Hindlimb muscle (tissue), 1 donor: ENCODE results near the gene KIAA1191. TPM values are rescaled to one million over a fixed set of nuclear protein-coding genes. Genes with fewer than 3 reads are reported as not detected.

Experiments
- DNase-seq: peaks from one replicate; pipeline ENCODE4 v3.0.0-alpha.2; 2013
- polyA plus RNA-seq: library from polyadenylated mRNA; unstranded; fragments of 120-200 nt; gene quantifications from one replicate; pipeline ENCODE4 v1.2.1, GENCODE V29; 2013; ENCODE audit not compliant: insufficient read length

KIAA1191 gene
- polyA plus RNA-seq, 1 donor: 60.5 TPM

GRCh38 chr5:176389135-176390123, 27.9 kb upstream of the KIAA1191 start:
- DNase-seq: no peak

DNA sequence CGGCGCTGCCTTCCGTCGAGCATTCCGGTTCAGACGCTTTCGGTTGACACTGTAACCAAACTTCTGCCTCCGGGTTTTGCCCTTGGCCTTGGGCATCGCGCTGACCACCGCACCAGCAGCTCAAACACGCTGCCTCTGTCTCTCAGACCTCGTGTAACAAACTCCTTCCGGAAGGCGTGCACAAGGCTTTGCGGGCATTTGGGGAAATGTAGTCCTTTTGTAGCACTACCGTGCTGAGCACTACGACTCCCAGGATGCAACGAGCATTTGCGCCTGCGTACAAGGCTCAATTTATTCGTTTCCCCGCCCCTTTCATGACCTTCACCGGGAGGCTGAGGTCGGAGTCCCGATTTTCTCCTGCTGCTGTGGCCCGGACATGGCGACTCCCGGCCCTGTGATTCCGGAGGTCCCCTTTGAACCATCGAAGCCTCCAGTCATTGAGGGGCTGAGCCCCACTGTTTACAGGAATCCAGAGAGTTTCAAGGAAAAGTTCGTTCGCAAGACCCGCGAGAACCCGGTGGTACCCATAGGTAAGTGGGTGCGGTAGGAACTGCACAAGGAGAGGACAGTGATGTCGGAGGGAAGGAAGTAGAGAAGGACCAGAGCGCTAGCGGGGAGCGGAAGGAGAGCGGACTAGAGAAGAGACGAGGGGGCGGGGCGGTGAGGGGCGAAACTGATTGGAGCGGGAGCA, 27.0 kb upstream of the KIAA1191 start, which contains the start of the genes HIGD2A and NOP16:
TSS of gene HIGD2A (plus strand) at position 308 of the 691 bp plus-strand sequence. CDS start at position 377, 69 bp downstream.
TSS of gene NOP16 (minus strand) at position 155 of the 691 bp plus-strand sequence. CDS start at position 96, 59 bp downstream.
- DNase-seq: peak; percentile 98

- no peak for DNase-seq
Measured at GRCh38 chr5:176388003-176388443, 26.5 kb upstream of the KIAA1191 start.

DNA sequence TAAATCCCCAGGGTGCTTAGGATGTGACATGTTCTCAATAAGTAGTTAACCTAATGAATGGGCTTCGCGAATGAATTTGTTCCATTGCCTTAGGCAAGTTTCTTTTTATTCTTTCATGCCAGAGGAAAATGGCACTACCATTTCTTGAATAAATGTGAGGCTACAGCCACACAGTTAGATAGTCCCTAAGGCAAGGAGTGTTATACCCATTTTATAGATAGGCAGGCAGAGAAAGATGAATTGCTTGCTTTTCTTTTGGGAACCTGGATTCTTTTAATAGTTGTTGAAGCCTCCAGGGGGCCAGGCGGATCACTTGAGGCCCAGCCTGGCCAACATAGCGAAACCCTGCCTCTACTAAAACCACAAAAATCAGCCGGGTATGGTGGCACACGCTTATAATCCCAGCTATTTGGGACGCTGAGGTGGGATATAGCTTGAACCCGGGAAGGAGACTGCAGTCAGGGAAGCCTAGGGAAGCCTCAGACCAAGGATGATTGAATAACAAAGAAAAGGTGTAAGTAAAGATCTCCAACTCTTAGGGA, 25.9 kb upstream of the KIAA1191 start:
- DNase-seq: no peak

- no peak for DNase-seq
Measured at GRCh38 chr5:176386491-176386890, 24.9 kb upstream of the KIAA1191 start.

GRCh38 chr5:176384991-176385390, 23.4 kb upstream of the KIAA1191 start:
- DNase-seq: no peak

- no peak for DNase-seq
Measured at GRCh38 chr5:176384366-176384930, 22.9 kb upstream of the KIAA1191 start.

- DNase-seq: no peak
Measured at GRCh38 chr5:176383961-176384360, 22.4 kb upstream of the KIAA1191 start.

DNA sequence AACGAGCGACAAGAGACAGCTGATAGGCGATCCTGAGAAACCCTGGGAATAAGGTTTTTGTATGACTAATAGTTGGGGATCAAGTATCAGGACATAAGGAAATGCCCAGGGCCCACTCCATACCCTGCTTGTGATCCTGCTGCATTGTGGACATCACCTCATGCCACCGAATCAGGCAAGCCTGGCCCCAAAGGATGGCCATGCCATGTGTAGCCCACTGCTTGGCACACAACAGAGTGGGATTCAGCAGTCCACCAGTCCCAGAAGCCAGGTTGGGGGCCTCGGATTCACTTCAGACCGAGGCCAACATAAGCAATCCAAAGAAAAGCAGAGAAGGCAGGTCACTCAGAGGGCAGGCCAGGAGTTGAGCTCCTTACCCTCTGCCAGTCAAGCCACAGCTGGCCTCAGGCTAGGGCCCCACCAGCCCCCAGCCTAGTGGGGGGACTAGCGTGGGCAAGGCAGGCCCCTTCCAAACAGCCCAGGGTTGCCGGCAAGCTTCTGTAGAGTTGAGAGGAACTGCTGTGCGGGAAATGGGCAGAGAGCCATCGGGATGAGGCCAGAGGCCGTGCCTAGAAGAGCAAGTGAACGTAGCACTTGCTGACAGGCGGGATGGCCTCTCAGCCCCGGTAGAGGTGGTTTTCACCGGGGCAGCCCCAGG, 21.8 kb upstream of the KIAA1191 start:
- DNase-seq: no peak

GRCh38 chr5:176382721-176383120, 21.2 kb upstream of the KIAA1191 start:
- no peak for DNase-seq

DNA sequence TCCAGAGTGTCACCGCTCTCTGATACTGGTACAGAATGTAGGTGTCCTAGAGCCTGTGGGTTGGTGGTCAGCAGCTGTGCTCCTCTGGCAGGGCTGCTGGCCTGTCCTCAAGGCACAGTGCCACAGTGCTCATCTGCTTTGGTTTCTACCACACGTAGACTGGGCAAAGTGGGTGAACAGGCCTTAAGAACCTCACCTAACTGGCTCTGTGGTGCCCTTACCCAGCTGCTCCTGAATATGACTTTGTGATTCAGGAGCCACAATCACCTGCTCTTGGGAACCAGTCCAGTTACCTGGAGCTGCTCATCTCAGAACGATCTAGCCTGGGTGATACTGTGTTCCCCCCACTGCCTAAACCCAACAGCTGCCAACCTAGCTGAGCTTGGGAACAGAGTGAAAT, 20.4 kb upstream of the KIAA1191 start:
- DNase-seq: no peak

GRCh38 chr5:176381423-176381822, 19.9 kb upstream of the KIAA1191 start:
- DNase-seq: no peak

- no peak for DNase-seq
Measured at GRCh38 chr5:176379881-176380280, 18.3 kb upstream of the KIAA1191 start.

DNA sequence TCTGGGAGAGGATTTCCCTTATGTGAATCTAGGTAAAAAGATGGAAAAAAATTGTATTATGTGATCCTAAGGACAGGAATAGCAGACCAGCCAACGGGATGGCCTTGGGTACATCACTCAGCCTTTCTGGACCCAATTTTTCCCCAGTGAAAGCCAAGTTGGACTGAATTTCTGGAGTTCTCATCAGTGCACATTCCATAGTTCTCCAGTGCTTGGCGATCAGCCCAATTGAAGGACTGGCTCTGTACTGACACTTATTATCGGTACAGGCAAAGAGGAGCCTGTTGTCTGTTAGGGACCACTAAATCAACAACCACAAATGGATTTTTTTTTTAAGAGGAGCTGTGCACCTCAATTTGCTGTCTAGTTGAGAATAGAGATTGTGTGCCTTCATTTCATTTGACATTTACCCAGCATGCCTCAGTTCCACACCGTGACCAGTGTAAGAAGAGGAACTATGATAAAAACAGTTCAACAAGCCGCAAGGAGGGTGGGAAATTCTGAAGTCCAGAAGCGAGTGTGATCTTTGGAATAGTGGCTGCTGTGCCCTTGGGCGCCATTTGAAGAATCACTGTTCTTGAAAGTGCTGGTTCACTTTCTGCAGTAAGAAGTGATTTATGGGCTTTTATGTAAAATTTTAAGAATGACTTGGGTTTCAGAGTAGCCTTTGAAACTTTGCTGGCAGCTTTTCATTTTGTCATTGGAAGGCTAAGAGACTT, 11.7 kb upstream of the KIAA1191 start:
- DNase-seq: peak; percentile 41

DNA sequence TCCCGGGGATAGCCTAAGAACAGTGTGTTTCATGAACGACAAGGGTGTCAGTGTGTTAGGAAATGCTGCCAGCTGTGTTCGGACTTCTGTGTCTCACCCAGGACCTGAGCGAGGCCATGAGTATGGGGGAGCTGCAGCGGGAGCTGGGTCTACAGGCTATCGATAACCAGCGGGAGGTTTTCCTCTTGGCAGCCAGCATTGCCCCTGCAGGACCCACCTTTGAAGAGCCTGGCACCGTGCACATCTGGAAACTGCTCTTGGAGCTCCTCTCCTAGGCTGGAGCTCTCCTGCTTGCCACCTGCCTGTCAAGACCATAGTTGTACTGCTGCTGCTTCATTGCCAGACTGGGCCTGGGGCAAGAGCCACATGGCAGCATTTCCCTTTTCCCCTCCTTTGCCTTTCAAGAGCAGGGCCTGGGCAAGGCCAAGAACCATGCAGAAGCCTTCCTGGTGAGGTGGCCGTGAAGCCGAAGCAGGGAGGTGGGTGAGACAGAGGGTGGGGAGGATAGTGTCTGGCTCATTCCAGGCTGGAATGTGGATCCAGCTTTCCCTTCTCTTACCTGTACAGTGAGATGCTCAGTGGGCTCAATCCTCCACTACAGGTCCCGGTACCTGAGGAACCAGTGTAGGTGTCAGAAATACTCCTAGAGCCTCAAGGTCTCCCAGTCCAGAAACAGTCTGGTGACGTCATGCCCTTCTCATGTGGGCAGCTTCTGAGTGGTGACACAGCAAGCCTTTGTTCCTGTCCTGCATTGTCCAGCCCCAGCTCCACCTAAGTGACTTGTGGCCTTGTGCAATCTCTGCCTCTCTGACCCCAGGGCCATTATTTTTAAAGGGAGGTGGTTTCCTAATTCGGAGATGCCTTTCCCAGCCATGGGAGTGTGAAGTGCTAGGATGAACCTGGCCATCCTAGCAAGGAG, 10.3 kb upstream of the KIAA1191 start:
- no peak for DNase-seq

GRCh38 chr5:176369934-176370711, 8.6 kb upstream of the KIAA1191 start:
- DNase-seq: no peak

DNA sequence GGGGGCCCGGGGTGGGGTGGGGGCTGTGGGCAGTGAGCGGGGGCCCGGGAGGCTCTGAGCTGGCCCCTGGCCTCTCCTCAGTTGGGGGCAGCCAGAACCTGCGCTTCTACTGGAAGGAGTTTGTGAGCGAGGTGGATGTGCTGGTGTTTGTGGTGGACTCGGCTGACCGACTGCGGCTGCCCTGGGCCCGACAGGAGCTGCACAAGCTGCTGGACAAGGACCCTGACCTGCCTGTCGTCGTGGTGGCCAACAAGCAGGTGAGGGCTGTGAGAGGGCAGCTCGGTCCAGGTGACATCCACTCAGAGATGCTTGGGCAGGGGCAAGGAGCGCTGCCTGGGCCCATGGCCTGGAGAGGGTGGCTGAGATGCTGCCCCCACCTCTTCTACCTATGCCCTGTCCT, 7.2 kb upstream of the KIAA1191 start:
- DNase-seq: no peak

DNA sequence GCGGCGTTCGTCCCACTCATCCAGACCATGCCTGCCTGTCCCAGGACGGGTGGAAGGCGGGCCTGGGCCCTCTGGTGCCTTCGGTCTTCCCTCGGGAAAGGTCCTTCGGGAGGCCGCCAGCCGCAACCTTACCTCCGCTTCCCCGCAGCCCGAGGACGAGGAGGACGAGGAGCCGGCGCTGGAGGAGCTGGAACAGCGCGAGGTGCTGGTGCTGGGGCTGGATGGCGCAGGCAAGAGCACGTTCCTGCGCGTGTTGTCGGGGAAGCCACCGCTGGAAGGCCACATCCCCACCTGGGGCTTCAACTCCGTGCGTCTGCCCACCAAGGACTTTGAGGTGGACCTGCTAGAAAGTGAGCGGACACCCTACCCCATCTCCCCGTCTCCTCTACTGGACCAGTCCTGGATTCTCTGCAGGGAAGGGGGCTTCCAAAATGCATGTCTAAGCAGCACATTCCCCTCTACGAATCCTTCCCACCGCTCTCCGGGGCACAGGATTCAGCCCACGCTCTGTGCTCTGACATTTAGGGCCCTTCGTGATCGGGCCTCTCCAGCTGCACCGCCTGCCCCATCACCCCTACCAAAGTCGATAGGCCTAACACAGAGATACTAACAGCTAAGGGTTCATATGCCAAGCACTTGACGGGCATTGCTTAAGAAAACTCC, 4.8 kb upstream of the KIAA1191 start:
- DNase-seq: no peak
